GM12878 (cell line): ENCODE measurements around the gene OR5I1.

Experiments
- CTCF ChIP-seq, 3 experiments: IDR thresholded peaks in 2 of 3; conservative IDR thresholded peaks in 1 of 3; 2 replicates each; pipeline ENCODE4 v1.5.1; 2011; ENCODE audit warnings: low read depth in 3 of 3, low read length in 3 of 3, mild to moderate bottlenecking in 3 of 3, control low read depth in 2 of 3, moderate library complexity in 2 of 3, inconsistent platforms in 1 of 3, mixed read lengths in 1 of 3; ENCODE audit not compliant: control insufficient read depth in 2 of 3, insufficient read depth in 1 of 3; ENCODE audit errors: extremely low read depth in 1 of 3
- SP1 ChIP-seq: IDR thresholded peaks from one replicate; pipeline ENCODE4 v1.6.1; 2011; ENCODE audit warnings: low read depth, low read length

GRCh38 chr11:55942785-55943392 lies 6.7 kb upstream of the OR5I1 start:
- peak; percentile 37 to 61 (median 38); a peak in 4 of 6 replicates for TF ChIP-seq CTCF (IDR thresholded peaks at IDR 0.05 in 2 of 3, conservative IDR thresholded peaks at IDR 0.05 in 1 of 3; ENCODE audit: control insufficient read depth in 2 of 3, extremely low read depth in 1 of 3, insufficient read depth in 1 of 3, low read depth in 3 of 3, low read length in 3 of 3)
- no peak for TF ChIP-seq SP1
